Activated T-helper 1 cell treated with anti-CD3 and anti-CD28 coated beads, Interleukin-2, amount 50 U/mL, for 16 hours (primary cell): Measurements from ENCODE around the gene PARVA.

ENCODE experiments used
- DNase-seq, 2 donors: peaks; one replicate each; pipeline ENCODE4 v3.0.0-alpha.2; 2020; ENCODE audit warnings: low read depth in 1 of 2, low spot score in 1 of 2

PARVA gene

DNA sequence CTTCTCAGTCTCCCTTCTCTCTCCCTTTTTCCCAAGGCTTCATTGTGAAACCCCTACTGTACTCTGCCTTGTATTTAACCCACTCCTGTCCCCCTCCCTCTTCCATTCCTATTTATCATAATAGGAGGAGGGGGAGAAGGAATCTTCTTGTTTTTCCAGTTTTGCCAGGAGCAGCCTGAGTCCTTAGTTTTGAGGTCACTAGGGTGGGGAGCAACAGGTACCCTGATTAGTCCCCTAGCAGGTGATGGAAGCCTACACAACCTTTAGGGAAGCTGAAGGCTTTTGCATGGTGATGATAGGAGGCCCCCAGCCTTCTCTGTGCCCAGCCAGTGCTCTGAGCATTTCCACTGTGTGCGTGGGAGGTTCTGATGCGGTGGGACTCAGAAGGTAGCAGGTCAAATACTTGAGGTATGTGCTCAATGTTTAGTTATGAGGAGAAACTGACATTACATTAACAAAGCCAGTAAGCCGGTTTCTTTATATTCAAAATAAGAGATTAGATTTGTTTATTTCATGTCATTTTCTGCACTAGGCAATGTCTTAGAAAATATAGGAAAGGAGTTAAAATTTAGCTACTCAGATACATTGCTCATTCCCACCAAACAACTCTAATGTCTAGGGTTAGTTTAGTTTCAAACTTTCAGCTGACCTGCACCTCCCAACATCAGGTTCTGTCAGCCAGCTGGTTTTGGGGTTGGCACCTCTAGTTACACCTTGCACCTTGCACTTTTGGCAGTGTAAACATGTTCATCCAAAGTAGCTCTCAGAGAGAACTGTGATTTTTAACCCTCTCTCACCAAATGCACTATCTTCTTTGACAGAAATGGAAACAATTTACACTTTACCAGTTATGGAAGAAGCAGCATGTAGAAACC lies 26.0 kb downstream of the PARVA start:
- DNase-seq = no peak

DNA sequence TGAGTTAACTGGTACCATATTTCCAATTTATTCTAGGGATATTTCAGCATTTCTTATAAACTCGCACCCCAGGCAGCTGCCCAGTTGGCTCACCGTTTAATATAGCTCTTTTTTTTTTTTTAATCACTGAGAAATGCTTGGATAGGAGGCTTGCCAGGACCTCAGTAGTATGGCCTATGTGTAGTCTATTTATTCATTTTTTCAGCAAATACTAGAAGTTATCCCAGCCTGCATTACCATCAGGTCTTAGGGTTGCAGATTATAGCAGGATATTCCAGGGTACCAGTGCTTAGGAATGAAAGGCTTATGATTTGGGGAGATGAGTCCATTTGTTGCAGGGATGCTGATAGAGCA lies 26.6 kb downstream of the PARVA start:
- DNase-seq = no peak

DNA sequence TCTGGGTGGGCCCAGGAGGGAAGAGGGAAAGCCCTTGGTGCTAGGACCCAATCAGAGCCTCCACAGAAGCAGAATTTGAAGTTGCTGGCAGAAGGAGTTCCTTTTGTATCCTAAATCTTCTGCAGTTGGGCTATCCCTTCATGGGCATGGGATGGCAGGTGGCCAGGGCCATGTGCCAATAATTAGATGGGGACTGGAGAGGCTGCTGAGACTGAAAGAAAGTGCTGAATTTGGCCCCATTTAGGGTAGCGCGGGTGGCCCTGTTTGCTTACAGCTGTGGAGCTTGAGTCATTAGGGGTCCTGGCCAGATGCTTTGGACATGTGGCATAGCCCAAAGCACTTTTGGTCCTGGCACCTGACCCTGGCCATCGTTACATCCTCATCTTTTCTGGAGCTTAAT lies 27.1 kb downstream of the PARVA start:
- DNase-seq = no peak

DNA sequence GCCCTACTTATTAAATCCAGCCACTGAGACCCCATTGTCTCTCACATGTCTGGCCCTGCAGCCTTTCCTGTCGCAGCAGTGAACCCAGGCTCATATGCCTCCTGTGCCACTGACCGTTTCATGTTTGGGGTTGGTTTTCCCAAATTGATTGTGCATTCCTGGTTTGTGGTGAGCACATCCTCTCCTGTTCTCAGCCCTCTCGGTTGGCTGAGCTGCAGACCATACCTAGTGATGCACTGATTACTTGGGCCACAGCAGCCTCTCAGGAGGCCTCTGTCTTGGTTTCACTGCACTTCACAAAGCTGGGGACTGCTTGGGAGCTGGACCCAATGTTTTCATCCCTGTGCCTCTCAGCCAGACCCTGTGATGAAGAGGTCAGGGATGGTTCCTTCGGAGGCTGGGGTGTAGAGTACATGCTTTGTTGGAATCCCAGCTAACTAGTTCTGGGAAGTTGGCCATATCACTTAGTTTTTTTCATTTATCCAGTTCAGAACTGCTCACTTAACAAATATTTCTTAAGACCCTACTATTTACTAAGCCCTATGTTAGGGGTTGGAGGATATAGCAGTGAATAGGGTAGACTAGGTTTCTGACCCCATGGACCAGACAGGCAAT lies 30.9 kb downstream of the PARVA start:
- DNase-seq = no peak

DNA sequence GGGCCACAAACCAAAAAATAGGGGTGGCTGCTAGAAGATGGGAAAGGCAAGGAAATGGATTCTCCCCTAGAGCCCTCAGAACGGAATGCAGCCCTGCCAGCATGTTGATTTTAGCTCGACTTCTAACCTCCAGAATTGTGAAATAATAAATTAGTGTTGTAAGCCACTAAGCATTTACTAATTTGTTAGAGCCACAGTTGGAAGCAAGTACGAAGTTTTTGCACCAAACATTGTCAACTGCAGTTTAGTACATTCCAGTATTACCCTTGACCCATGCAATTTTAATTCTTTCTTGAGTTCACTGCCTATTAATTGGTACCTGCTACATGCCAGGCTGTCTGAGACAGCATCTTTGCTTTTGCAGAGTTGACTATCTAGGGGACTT lies 32.2 kb downstream of the PARVA start:
- no peak for DNase-seq

DNA sequence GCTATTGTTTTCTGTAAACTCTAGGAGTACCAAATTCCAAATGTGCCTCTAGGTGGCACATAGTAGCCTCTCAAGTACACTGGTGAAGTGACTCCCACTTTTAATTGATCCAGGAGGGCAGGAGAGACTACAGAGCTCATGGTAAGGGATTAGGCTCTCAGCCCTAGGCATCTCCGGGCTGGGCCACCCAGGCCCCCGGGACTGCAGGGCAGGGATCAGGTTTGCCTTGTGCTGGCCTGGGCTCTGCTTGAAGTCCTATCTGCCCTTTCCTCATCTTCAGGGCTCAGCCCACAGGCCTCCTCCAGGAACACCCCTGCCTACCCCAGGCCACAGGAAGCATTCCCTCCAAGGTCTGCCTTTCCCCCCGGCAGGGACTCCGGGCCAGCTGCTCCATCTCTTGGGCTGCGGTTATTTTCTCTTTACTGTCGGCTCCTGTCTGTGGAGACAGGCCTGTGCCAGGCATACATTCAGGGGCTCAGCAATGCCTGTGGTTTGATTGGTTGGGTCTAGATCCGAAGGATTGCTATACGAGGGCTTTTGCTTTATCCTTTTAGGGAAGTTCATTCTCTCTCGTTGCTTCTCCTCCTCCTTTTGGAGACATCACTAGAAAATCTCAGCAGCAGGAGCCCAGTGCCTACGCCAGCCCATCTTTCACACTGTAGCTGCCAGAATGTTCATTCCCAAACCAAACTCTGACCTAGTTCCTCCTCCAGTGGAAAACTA lies 32.8 kb downstream of the PARVA start:
- DNase-seq = no peak

DNA sequence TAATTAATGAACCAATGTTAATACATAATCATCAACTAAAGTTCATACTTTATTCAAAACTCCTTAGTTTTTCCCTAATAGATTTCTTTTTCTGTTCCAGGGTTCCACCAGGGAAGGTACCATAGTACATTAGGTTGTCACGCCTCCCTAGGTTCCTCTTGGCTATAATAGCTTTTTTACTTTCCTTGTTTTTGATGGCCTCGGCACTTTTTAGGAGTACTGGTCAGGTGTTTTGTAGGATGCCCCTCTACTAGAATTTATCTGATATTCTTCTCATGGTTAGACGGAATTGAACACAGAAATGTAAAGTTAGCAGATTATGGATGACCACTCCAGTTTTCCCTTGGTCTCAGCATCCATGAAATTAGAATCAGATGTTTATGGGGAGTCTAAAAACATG lies 34.0 kb downstream of the PARVA start:
- DNase-seq = no peak

DNA sequence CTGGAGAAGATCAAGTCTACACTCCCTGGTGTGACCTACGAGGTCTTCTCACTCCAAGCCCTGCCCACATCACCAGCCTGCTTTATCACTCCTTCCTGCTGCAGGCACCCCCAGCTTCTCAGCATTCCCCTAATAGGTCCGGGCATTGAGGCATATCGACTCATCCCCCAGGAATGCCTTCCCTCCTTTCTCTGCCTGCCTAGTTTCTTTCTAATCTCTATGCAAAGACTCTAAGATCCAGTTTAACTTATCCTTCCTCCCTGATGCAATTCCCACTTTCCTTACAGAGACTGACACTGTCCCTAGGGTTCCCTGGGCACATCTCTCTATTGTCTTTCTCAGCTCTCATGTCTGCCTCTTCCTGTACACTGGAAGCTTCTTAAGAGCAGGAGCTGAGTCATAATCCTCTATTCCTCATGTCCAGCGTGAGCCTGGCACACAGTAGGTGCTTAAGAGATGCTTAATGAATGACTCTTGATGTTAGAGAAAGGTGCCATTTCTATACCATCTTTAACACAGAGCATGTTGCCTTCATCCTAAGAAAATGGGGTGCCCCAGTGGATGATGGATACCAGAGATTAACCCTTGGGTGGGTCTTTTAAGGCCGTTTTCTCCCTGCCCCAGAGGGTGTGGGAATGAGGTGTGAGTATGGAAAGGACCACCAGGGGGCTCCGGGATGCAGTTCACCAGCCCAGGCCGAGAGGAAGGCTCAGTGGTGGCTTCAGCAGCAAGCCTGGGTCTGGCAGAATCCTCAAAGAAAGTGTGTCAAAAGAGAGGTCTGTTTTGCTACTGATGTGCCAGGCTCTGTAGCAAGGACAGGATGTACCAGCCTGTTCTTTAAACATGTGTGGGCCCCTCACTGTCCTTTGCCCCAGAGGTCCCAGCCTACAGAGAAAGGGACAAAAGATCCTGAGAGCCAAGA lies 34.7 kb downstream of the PARVA start:
- DNase-seq = no peak

DNA sequence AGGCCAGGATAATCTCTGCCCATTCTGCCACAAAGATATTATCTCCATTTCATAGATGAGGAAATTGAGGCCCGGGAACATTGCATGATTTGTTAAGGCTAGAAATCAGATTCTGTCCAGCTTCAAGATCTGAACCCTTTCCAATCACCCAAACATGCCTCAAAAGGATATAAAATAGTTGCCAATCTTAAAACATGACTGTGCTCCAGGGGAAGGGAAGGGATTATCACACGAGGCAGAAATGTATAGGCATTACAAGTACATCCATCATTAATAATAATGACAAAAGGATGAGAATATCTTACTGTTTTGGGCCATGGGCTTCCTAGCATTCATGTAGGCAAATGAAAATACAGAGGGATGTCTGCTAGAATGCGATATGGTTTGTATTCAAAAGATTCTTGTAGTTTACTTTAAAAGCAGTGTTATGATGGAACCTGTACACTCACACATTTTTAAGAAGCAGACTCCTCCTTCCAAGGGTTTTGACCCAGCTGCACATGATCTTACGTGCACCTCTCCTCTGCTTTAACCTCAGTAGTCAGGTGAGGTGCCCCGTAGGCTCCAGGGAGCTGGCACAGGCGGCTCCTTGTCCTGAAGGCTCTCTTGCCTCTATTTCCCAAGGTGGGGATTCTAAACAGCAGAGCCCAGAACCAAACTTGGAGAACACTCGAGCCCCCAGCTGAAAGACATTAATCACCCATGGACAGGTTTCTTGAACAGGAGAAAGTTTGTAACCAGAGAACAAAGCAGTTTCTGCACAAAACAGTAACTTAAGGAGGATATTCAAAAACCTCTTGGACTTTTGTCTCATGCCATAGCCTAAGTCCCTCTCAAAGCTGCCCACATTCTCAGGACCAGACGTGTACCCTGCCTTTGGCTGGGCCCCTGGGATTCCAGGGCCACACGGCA lies 36.0 kb downstream of the PARVA start:
- no peak for DNase-seq

DNA sequence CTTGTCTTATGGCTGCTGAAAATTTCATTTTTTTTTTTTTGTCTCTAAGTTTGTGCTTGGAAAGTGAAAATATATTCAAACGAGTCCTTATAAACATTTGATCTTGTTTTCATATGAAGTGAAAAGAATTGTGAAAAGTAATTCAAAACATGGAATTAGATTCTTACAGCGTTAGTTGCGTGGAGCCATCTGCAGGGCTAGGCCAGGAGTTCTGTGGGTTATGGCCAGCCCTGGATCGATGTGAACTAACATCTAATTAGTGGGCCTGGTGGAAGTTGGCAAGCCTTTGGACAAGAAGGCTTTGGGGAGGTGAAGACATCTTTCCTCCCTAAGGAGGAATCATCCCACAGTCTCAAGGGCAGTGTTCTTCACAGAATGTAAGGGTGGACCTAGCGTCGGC lies 37.2 kb downstream of the PARVA start:
- DNase-seq = no peak

DNA sequence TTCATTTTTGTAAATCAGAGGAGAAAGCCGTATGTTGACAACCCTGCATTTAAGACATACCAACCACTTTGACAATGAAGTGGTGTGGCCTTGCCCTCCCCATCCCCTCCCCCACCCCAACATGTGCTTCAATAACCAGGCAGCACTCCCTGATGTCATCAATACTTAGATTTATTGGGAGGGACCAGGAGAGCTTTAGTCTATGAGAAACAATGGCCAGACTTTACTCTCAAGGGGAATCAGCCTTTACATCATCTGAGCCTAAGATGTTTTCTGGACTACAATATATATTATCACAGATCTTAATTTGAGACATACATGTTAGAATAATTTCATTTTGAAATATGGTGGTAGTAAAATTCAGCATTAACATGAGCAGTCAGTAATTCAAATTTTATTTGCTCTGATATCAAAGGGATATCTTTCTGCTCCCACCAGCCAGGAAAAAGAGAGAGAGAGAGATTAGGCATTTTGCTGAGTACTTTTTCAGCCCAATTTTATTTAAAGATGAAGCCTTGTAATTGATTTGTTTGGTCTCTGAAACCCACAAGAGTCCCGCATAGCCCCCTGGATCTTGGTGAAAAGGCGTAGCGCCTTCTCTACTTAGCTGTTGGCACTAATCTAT lies 38.1 kb downstream of the PARVA start:
- DNase-seq = no peak

DNA sequence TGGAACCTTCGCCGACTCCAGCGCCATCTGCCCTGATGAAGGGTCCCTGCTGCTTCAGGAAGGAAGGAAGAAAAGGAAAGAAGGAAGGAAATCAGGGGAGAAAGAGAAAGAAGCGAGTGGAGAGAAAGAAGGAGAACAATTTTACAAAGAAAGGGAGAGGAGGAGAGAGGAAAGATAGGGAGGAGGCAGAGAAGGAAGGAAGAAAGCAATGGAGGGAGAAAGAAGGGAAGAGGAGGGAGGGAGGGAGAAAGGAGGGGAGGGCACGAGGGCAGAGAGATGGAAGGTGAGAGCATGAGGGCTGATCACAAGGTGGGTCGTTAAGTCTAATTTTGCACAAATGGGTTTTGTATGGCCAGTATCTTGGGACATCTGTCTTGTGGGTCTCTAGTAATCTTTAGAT lies 39.2 kb downstream of the PARVA start:
- DNase-seq = no peak

DNA sequence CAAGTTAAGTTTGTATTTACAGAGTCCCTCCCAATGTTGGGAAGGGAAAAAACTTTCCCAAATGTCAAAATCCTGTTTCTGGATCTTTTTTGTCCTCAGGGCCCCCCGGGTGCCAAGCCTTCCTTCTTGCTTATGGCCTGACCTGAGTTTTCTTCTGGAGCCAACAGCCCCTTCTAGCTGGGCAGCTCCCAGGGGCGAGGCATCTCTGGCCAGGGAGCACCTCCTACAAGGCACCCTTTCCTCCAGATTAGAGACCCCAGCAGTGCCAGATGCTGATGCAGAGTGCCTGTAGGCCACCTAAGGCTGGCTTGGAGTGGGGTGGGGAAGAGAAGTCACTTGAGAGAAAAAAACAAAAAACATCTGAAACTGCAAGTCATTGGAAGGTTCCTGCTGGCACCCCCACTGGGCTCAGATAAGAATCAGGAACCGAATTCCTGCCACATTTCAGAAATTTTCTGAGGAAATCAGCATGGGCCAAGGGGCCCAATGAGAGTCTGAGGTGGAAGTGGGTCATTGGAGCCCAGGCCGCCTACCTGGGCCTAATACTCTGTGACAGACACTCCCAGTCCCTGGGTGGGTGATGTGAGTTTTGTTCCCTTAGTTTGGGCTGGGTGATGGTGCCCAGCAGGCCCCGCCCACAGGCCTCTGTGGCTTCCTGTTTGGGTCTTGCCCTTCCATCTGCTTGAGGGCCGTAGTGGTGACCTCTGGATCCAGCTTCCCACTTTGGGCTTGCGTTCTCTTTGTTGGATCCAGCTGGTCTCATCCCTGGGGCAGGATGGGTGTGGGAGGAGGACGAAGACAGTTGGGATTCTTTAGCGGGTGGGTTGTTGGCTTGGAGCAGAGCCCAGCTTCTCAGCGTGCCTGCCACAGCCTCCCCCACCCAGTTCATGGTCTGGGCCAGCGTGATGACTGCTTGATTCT lies 40.6 kb downstream of the PARVA start:
- DNase-seq = no peak

DNA sequence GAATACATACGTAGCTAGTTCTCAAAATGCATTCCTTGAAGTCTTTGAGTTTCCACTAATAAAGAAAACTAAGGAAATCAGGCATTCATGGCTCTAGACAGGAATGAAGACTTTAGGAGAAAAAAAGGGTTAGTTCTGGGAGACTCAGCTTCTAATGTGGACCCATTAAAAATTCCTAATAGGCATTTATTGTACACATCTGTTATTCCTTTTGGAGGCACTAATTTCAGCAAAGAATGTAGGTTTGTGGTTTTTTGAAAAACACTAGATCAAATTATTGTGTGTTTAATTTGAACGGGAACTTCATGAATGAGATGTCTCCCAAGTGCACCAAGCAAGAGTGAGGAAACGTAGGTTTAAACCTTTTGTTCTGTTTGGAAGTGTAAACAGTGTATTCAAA lies 42.7 kb downstream of the PARVA start:
- DNase-seq = no peak

DNA sequence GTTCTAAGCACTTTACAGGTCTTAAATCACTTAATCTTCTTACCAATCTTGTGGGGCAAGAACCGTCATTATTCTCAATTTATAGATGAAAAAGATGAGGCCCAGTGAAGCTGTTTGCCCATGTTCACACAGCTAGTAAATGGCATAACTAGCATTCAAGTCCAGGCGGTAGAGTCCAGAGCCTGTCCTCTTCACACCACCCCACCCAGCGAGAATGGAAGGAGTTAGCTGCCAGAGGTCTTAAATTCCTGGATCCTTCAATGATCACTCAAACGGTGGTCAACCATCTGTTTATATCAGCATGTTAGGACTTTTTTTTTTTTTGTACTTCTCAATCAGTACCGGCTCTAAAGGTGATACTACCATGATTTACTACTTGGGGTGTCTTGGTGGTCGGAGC lies 43.3 kb downstream of the PARVA start:
- DNase-seq = no peak

DNA sequence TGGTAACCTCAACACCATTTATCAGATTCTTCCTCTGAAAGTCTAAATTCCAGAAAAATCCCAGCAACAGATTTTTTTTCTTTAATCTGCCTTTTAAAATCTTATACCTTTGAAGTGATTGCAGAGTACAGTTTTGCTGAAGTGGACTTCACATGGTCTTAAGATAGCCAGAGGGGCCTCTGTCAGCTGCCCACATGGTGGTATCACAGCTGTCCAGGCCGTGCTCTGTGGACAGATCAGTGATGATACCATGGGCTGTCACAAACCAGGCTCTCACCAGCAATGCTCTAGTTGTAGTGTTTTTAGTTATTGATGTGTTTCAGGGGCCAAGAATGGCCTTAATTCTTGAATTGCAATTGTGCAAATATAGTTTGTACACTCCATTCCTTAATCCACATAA lies 44.0 kb downstream of the PARVA start:
- no peak for DNase-seq

DNA sequence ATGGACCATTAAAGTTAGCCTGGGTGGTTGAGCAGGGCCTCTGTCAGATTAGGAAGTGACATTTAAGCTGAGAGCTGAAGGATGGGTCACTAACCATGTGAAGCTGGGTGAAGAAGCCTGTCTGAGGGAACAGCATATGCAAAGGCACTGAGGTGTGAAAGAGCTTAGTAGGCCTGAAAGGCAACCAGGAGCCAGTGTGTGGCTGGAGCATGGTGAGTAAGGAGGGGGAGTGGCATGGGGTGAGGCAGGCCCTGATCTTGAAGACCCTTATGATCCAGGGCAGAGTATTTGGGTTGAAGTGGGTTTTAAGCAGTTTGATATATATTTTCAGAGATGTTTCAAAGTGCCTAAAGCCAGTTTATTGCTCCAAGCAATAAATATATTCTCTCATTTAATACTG lies 48.8 kb downstream of the PARVA start:
- DNase-seq = no peak

DNA sequence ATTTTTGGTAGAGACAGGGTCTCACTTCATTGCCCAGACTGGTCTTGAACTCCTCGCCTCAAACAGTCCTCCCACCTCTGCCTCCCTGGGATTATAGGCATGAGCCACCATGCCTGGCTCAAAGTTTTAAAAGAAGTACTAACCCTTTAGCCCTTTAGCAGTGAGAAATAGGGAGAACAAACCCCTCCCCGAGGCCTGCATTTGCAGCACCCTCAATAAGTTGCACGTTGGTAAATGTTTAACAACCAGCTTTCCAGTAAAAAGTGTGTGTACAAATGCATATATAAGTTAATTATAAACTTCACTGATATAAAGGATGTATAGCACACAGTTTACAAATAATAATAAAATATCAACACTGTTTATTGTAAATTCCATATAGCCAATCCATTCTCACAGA lies 51.8 kb downstream of the PARVA start:
- no peak for DNase-seq

DNA sequence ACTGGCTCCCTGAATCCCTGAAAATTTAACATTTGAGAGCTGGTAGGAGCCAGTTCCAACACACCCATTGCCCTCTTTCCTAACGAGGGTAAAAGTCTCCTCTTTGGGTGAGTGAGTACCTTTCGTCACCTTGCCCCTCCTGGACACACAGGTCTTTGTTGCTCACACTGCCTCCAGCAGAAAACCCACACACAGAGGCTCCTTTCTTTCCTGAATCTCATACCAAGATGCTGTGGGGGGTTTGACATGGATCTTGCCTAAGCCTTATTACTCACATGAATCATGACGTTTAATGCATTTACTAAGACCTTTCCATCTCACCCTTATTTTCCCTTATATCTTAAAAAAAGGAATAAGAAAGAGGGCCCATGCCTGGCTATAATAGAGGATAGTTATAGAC lies 53.0 kb downstream of the PARVA start:
- no peak for DNase-seq
